ENCODE results near the gene LSM4.

LSM4 gene

GRCh38 chr19:18291590-18292461 lies 31.1 kb downstream of the LSM4 start:
- peak; percentile 85 for DNase-seq

DNA sequence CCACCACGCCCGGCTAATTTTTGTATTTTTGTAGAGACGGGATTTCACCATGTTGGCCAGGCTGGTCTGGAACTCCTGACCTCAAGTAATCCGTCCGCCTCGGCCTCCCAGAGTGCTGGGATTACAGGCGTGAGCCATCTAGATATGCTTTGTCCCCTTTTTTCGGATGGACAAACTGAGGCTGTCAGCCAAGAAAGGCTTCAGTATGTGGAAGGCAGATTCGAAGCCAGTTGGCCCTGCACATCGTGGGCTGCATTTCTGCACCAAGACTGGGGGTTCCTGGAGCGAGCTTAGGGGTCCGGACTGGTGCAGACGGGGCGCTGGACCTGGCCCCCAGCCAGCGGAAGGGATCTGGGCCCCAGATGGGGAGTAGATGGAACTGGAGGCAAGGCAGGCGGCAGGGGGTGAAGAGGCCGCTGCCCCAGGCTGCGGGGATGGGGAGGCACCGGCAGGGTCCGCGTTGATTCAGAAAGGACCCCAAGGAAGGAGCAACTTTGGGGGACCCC lies 31.8 kb downstream of the LSM4 start:
- DNase-seq = no peak

DNA sequence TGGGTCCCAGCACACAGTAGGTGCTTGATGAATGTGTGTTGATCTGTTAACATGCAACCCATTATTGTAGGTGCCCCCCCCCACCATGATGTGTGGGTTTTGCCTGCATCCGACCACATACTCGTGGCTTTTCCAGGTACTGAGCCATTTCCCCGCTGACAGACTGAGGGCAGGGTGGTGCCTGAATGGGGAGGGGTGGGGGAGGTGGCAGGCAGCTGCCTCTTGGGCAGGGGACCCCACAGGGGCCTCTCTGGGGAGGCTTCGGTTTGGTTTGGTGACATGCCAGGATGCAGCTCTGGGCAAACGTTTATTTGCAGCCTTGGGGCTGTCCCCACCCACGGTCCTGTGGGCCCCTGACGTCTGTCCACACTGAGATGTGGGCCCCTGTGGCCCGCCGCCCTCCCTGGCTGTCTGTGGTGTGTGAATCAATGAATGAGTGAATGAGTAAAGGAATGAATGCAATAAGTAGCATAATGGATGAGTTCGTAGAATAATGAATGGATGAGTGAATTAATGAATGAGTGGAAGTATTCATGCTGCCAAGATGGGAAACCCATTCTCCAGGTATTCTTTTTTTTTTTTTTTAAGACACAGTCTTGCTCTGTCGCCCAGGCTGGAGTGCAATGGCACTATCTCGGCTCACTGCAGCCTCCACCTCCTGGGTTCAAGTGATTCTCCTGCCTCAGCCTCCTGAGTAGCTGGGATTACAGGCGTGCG lies 32.4 kb downstream of the LSM4 start:
- DNase-seq = peak; percentile 92

- no peak for DNase-seq
Observed at GRCh38 chr19:18289471-18290301, 33.2 kb downstream of the LSM4 start.

GRCh38 chr19:18287836-18288772 lies 34.8 kb downstream of the LSM4 start:
- DNase-seq = no peak

GRCh38 chr19:18286973-18287635 lies 35.8 kb downstream of the LSM4 start:
- DNase-seq = no peak

DNA sequence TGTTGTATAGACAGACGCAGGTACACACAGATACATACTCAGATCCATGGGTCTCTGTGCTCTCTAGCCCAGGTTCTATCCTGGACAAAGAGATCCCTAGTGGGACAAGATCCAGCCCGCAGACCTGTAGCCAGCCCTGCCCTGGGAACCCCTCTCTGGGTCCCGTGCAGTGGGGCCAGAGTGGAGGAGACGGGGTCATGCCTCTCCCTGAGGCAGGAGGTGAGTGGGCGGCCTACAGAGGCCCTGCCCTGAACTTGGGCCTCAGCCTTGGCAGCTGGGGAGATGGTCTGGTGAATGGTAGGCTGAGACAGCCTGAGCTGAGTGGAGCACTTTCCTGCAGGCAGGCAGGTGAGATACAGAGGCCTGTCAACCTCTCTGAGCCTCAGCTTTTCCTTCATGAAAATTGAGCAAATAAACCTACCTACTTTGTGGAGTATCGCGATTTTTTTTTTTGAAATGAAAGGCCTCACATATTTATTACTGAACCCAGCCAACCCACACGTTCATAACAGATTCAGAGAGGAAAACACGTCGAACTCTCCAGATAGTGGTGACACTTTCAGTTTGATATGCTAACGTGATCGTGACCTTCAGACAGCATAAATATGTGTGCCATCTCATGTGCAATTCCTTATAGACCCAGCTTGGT lies 38.0 kb downstream of the LSM4 start:
- peak; percentile 49 for DNase-seq

- no peak for DNase-seq
Observed at GRCh38 chr19:18283338-18283737, 39.5 kb downstream of the LSM4 start.

DNA sequence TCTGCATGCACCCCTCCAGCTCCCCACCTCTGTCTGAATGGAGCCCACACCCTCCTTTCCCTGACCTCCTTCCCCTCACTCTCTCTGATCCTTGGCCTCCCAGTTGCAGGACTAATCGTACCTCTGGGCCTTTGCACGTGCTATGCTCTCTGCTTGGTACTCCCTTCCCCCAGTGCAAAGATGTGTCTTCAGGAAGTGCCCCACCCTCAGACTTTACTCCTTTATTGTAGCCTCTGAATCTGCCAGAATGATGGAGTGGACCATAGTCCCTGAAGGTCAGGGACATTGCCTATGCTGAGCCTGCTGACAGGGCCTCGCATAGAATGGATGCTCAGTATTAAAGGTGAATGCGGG lies 40.1 kb downstream of the LSM4 start:
- DNase-seq = peak; percentile 52

GRCh38 chr19:18282021-18282787 lies 40.7 kb downstream of the LSM4 start:
- DNase-seq = no peak

DNA sequence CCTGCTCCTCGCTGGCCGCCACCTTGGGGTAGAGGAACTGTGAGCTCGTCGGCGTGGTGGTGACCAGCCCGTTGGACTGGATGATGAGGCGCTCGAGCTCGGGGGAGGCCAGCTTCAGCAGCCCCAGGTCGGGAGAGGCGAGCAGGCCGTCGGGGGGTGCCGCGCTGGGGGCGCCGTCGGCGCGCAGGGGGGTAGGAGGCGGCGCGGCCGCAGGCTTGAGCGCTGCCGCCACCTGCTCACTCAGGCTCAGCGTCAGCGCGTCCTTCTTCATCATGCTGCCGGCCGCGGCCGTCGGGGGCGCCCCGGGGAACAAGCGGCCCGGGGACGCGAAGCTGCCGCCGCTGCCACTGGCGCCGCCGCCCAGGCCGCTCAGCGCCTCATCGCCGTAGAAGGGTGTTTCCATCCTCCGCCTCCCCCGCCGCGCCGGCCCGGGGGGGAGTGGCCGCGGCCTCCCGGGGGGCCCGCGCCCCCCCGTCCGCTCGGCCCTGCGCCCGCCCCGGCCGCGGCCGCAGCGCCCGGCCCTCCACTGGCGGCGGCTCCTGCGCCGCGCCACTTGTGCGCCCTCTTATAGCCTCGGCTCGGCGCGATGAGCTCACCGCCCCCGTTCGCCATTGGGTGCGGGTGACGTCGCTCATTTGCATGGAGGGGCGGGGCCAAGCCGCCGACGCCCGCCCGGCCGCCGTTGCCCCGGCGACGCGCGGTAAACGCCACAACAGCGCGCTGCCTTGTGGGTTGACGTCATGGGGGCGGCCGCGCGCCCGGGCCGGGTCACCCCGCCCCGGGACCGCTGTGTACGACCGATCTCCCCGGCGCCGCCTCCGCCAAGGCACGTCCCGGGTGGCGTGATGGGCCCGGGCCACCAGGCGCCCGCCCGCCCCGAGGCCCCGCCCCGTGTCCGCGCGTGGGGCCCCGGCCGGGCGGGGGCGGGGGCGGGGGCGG lies 41.5 kb downstream of the LSM4 start, which contains the start of gene JUND:
TSS of gene JUND (minus strand) at position 541 of the 939 bp plus-strand sequence. CDS start at position 403, 138 bp downstream.
- DNase-seq = peak; percentile 99

DNA sequence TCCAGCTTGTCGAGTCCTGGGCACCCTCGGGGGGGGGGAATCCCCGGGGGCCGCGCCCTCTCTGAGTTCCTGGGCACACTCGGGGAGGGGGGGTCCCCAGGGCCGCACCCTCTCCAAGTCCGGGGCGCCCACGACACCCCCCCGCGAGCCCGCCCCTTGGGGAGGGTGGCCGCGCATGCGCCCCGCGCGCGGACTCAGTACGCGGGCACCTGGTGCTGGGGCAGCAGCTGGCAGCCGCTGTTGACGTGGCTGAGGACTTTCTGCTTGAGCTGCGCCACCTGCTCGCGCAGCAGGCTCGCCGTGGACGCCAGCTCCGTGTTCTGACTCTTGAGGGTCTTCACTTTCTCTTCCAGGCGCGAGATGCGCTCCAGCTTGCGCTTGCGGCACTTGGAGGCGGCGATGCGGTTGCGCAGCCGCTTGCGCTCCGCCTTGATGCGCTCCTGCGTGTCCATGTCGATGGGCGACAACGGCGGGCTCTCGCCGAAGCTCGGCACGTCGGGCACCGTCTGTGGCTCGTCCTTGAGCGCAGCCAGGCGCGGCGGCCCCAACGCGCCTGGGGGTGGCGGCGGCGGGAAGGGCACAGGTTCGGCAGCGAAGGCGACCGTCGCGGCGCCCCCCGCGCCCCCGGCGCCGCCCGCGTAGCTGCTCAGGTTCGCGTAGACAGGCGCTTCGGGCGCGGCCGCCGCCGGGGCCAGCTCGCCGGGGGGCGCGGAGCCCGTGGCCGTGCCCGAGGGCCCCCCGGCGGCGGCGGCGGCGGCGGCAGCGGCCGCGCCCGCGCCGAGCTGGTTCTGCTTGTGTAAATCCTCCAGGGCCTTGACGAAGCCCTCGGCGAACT lies 42.4 kb downstream of the LSM4 start:
- DNase-seq = peak; percentile 86

- DNase-seq = peak; percentile 94
Observed at GRCh38 chr19:18279516-18280246, 43.2 kb downstream of the LSM4 start.

DNA sequence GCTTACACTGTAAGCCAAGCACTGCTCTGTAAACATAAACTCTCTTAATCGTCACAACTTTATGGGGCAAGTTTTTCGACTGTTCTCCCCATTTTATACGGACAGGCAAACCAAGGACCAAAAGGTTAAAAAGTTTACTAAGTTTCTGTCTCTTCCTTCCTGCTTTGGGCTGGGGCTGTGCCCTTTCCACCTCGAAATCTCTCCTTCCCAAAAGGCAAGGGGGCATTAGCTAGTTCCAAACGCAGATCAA lies 43.7 kb downstream of the LSM4 start:
- no peak for DNase-seq

GRCh38 chr19:18278521-18279265 lies 44.2 kb downstream of the LSM4 start:
- DNase-seq = peak; percentile 72

DNA sequence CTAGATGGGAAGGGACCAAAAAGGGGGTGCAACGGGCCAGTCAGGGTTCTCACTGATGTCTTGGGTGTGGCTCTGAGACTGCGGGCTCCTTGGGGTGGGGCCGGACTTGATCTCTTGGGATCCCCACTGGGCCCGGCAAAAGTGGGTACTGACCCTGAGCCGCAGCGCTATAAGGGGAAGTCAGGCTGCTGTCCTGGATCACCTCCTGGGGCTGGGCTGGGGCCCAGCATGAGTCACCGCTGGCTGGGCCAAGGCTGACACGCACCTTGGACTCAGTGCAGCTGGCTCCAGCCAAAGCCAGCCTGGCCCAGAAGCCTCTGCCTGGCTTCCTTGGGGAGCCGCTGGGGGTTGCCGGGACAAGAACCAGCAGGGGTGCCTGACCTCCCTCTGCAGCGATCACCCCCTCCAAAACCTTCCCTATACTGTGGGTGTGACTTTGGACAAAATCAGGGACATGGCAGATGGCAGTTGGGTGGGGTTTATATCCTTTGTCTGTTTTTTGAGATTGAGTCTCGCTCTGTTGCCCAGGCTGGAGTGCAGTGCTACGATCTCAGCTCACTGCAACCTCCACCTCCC lies 48.0 kb downstream of the LSM4 start:
- DNase-seq = peak; percentile 51
